K562 (cell line): Measurements from ENCODE around the gene FCRLA. TPM values are rescaled to one million over a fixed set of nuclear protein-coding genes. Genes with fewer than 3 reads are reported as not detected.

Experiments used
- ATAC-seq: fragments of 200-7000 bp; cut with Tn5 transposase; 3 replicates; pipeline ENCODE4 v1.9.1; 2020; ENCODE audit warnings: moderate library complexity
- BruUV-seq: library from RNA; stranded (reverse); fragments of 400-500 nt; replicated peaks from 2 replicates; lab custom pipeline; 2021; lab: Mats Ljungman, UMichigan
- CTCF ChIA-PET: fragments of 300-600 bp; formaldehyde crosslinking; extraction: SDS; loops from one replicate; lab custom pipeline; 2021; ENCODE audit warnings: low intra/inter-chr PET ratio; lab: Yijun Ruan, JAX
- POLR2A ChIA-PET: fragments of 300-600, 350-650 bp; sonication (Branson Sonifier 250); formaldehyde crosslinking; extraction: SDS; loops from one replicate; lab custom pipeline; 2021; ENCODE audit warnings: antibody characterized with exemption, inconsistent platforms; lab: Yijun Ruan, JAX
- DNase-seq, 4 experiments: peaks; one replicate each; pipeline versions ENCODE4 v3.0.0 to v3.0.0-alpha.2; 2011 to 2018; ENCODE audit warnings: low spot score in 3 of 4, mixed read lengths in 3 of 4; ENCODE audit errors: extremely low read depth in 1 of 4
- FAIRE-seq: peaks from 2 replicates; lab custom pipeline; 2011; peaks lifted over from hg19 to GRCh38; lab: Jason Lieb, UNC
- H2AFZ ChIP-seq: 2 replicates; pipeline ENCODE4 v1.6.0; 2011; ENCODE audit warnings: low read depth, low read length, control low read depth, inconsistent platforms
- H3K27ac ChIP-seq: fragments of 200-600 bp; 3 replicates; pipeline ENCODE4 v1.8.0; 2011; ENCODE audit warnings: low read depth, mild to moderate bottlenecking, control low read depth, inconsistent platforms, low read length, moderate library complexity, mixed read lengths; ENCODE audit errors: extremely low read depth
- H3K27me3 ChIP-seq, 2 experiments: fragments of 300-600 bp in 1 of 2; 2 replicates in 1 of 2; 3 replicates in 1 of 2; pipeline versions ENCODE4 v1.6.0 to v1.8.0; 2011; ENCODE audit warnings: inconsistent platforms in 2 of 2, low read length in 2 of 2, mild to moderate bottlenecking in 1 of 2, mixed read lengths in 1 of 2, moderate library complexity in 1 of 2; ENCODE audit not compliant: control insufficient read depth in 2 of 2, insufficient read depth in 2 of 2
- H3K36me3 ChIP-seq: fragments of 300-600 bp; 3 replicates; pipeline ENCODE4 v1.8.0; 2011; ENCODE audit warnings: mild to moderate bottlenecking, low read length, inconsistent platforms; ENCODE audit not compliant: control insufficient read depth, insufficient read depth
- H3K4me1 ChIP-seq, 2 experiments: fragments of 200-600 bp in 1 of 2; replicated peaks in 1 of 2; 2 replicates in 1 of 2; 3 replicates in 1 of 2; pipeline versions ENCODE4 v1.5.1 to v1.8.0; 2011; ENCODE audit warnings: inconsistent platforms in 2 of 2, low read length in 2 of 2, mild to moderate bottlenecking in 1 of 2, mixed read lengths in 1 of 2, moderate library complexity in 1 of 2; ENCODE audit not compliant: control insufficient read depth in 2 of 2, insufficient read depth in 2 of 2
- H3K4me2 ChIP-seq: 2 replicates; pipeline ENCODE4 v1.6.1; 2011; ENCODE audit warnings: low read length, control low read depth, inconsistent platforms, mixed read lengths; ENCODE audit not compliant: insufficient read depth
- H3K4me3 ChIP-seq: fragments of 200-600 bp; sonication (generic), shearing (Covaris generic); 2 replicates; pipeline ENCODE4 v1.5.1; 2016; ENCODE audit warnings: control low read depth, inconsistent platforms
- H3K79me2 ChIP-seq: fragments of 200-600 bp; 3 replicates; pipeline ENCODE4 v1.8.0; 2011; ENCODE audit warnings: low read length, inconsistent platforms; ENCODE audit not compliant: control insufficient read depth, insufficient read depth
- H3K9ac ChIP-seq, 2 experiments: 2 replicates each; pipeline versions ENCODE4 v1.6.0 to v1.6.1; 2011; ENCODE audit warnings: low read depth in 2 of 2, low read length in 2 of 2, control low read depth in 1 of 2, inconsistent platforms in 1 of 2, mild to moderate bottlenecking in 1 of 2, mixed read lengths in 1 of 2; ENCODE audit not compliant: insufficient read depth in 1 of 2
- H3K9me1 ChIP-seq: one replicate; pipeline ENCODE4 v1.6.0; 2011; ENCODE audit warnings: inconsistent platforms, mild to moderate bottlenecking, low read length, moderate library complexity; ENCODE audit not compliant: control insufficient read depth, insufficient read depth
- H3K9me3 ChIP-seq: replicated peaks from 2 replicates; pipeline ENCODE4 v1.5.1; 2011; ENCODE audit warnings: low read depth, low read length, inconsistent platforms; ENCODE audit not compliant: control insufficient read depth, insufficient read depth
- H4K20me1 ChIP-seq: replicated peaks from 2 replicates; pipeline ENCODE4 v1.6.1; 2011; ENCODE audit warnings: low read length, inconsistent platforms, mixed read lengths; ENCODE audit not compliant: control insufficient read depth, insufficient read depth
- JUND ChIP-seq, 2 experiments: IDR thresholded peaks; 2 replicates in 1 of 2; 3 replicates in 1 of 2; pipeline ENCODE4 v1.6.1; 2011; ENCODE audit warnings: borderline replicate concordance in 2 of 2, low read depth in 2 of 2, low read length in 2 of 2, improper control_type of control experiment in 1 of 2, missing biosample characterization in 1 of 2, missing genetic modification characterization in 1 of 2, missing genetic modification reagents in 1 of 2
- KDM1A ChIP-seq, 2 experiments: fragments of 450-650 bp; IDR thresholded peaks; 2 replicates each; pipeline ENCODE4 v1.6.1; 2016; ENCODE audit warnings: mild to moderate bottlenecking in 2 of 2
- MEF2A ChIP-seq: IDR thresholded peaks from 2 replicates; pipeline ENCODE4 v1.6.1; 2011; ENCODE audit warnings: low read depth, mild to moderate bottlenecking, low read length, moderate library complexity; ENCODE audit not compliant: control insufficient read depth
- MEIS2 ChIP-seq: fragments of 450-650 bp; IDR thresholded peaks from 2 replicates; pipeline ENCODE4 v1.6.1; 2014; ENCODE audit warnings: mild to moderate bottlenecking; ENCODE audit not compliant: partially characterized antibody
- SPI1 ChIP-seq: IDR thresholded peaks from 2 replicates; pipeline ENCODE4 v1.6.1; 2011; ENCODE audit warnings: low read depth, low read length, control low read depth, borderline replicate concordance
- SREBF1 ChIP-seq: fragments of 150-350 bp; IDR thresholded peaks from 2 replicates; pipeline ENCODE4 v1.6.1; 2014; ENCODE audit warnings: antibody characterized with exemption, low read depth, low read length, borderline replicate concordance
- YY1 ChIP-seq, 3 experiments: IDR thresholded peaks; 2 replicates each; pipeline ENCODE4 v1.6.1; 2011; ENCODE audit warnings: low read length in 2 of 3, mild to moderate bottlenecking in 2 of 3, moderate library complexity in 2 of 3, borderline replicate concordance in 1 of 3, control low read depth in 1 of 3, low read depth in 1 of 3; ENCODE audit not compliant: insufficient read depth in 3 of 3, insufficient replicate concordance in 2 of 3, control insufficient read depth in 1 of 3, insufficient read length in 1 of 3; ENCODE audit errors: extremely low read depth in 1 of 3
- WGBS: fragments of 100-300 bp; shearing (Covaris generic); methylation state at CpG from one replicate; pipeline ENCODE4 v1.1.6; 2016; ENCODE audit warnings: low coverage, mixed read lengths; ENCODE audit not compliant: insufficient coverage; ENCODE audit errors: missing lambda C conversion rate; 5-methylcytosine and 5-hydroxymethylcytosine counted together
- in situ Hi-C: fragments of 300-500 bp; cut with MboI; formaldehyde crosslinking; loops from 4 replicates; pipeline ENCODE4 v1.15.0; 2018; ENCODE audit warnings: inconsistent platforms, mixed read lengths
- intact Hi-C: fragments of 100-400 bp; cut with micrococcal nuclease; formaldehyde crosslinking; loops from 2 replicates; pipeline ENCODE4 v1.14.2; 2022
- polyA plus RNA-seq, 8 experiments: library from polyadenylated mRNA; depleted of rRNA in 4 of 8; stranded (reverse) in 5 of 8; unstranded in 3 of 8; fragments of >200 nt; fragmentation: Nextera tagmentation in 2 of 8; fragmentation: Illumina TruSeq in 1 of 8; extraction: Ambion mirVana in 2 of 8; extraction: Trizol in 1 of 8; gene quantifications; 2 replicates each; pipeline versions ENCODE4 v1.2.1 to v1.2.3, GENCODE V29; 2011 to 2014; ENCODE audit warnings: inconsistent platforms in 1 of 8, missing spikeins in 1 of 8
- total RNA-seq, 7 experiments: library from RNA; depleted of rRNA in 6 of 7; stranded (reverse); fragments of >200 nt in 6 of 7; fragmentation: Illumina TruSeq in 2 of 7; extraction: Trizol in 2 of 7; gene quantifications; 2 replicates each; pipeline versions ENCODE4 v1.2.1 to v1.2.3, GENCODE V29; 2011 to 2021; ENCODE audit warnings: low replicate concordance in 1 of 7
- TF ChIP-seq, protein P1 (sequence below): IDR thresholded peaks from 2 replicates; pipeline ENCODE4 v1.6.1; 2011; ENCODE audit not compliant: insufficient read length; ENCODE audit errors: extremely low read depth

Gene FCRLA
- total and polyA plus RNA-seq, 9 of the 15 experiments (the other 6 are each of a cell fraction or from before 2014, with no cell fraction given), result 0.09 to 0.84 (median 0.44) TPM

GRCh38 chr1:161739865-161740566 lies 33.0 kb downstream of the FCRLA start:
- Histone ChIP-seq H3K4me1 (peaks cover 12 to 34% of the 10 kb centered on the region in 2 experiments; a peak in 4 of 5 replicates), H3K27ac (no peak overlapping the region), H3K36me3 (no peaks in the 10 kb centered on the region), H4K20me1 (no peaks in the 10 kb centered on the region), H2AFZ (peak overlapping the region; percentile 75), H3K9me1 (no peaks in the 10 kb centered on the region), H3K4me3 (no peak overlapping the region), H3K4me2 (no peak overlapping the region; the same call in 1 of the 2 replicates), H3K9me3 (no peaks in the 10 kb centered on the region), H3K79me2 (no peaks in the 10 kb centered on the region), H3K9ac (no peak overlapping the region; a peak in 1 of 4 replicates), H3K27me3 (no peaks in the 10 kb centered on the region)
- ChIA-PET POLR2A (interaction anchor here (0.6 to 3.1 kb wide), 5 partner anchors 10 to 279 kb away, joined by 3 to 19 read pairs (median 5); partner anchors contain the start of gene DUSP12), CTCF (interaction anchor here (0.6 to 3.2 kb wide), 5 partner anchors 97 to 256 kb away, joined by 3 to 13 read pairs (median 3); no protein-coding TSS in a partner anchor)
- in situ Hi-C loops (loop anchor here (5.0 kb wide), 3 partner anchors 93 to 253 kb away; no protein-coding TSS in a partner anchor), intact Hi-C loops (loop anchor here (5.0 to 10.0 kb wide), 2 partner anchors 255 to 297 kb away; no protein-coding TSS in a partner anchor)
- FAIRE-seq (no peak), ATAC-seq (no peak), DNase-seq (no peak)
- TF ChIP-seq SPI1 (no peak), MEIS2 (peak; percentile 35), JUND (IDR thresholded peaks at IDR 0.05; ENCODE audit: borderline replicate concordance, low read depth, low read length) (no peak), JUND (tag; IDR thresholded peaks at IDR 0.05; ENCODE audit: borderline replicate concordance, low read depth, low read length) (no peak), KDM1A (IDR thresholded peaks at IDR 0.05) (0 out of 4 replicates have a peak, but pooled peaks of 1 of the 2 experiments have one; percentile 24), YY1 (IDR thresholded peaks at IDR 0.05; ENCODE audit: borderline replicate concordance in 1 of 3, control insufficient read depth in 1 of 3, extremely low read depth in 1 of 3, insufficient read depth in 3 of 3, insufficient read length in 1 of 3, insufficient replicate concordance in 2 of 3, low read depth in 1 of 3, low read length in 2 of 3) (no peak), MEF2A (no peak), SREBF1 (no peak)
- TF ChIP-seq, protein P1, sequence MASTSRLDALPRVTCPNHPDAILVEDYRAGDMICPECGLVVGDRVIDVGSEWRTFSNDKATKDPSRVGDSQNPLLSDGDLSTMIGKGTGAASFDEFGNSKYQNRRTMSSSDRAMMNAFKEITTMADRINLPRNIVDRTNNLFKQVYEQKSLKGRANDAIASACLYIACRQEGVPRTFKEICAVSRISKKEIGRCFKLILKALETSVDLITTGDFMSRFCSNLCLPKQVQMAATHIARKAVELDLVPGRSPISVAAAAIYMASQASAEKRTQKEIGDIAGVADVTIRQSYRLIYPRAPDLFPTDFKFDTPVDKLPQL, result no peak
- no TSS peak for BruUV-seq
- 21% methylated on average over 8 of the region's 8 CpGs for WGBS
